ENCODE measurements around the gene GRIN2A.

DNA sequence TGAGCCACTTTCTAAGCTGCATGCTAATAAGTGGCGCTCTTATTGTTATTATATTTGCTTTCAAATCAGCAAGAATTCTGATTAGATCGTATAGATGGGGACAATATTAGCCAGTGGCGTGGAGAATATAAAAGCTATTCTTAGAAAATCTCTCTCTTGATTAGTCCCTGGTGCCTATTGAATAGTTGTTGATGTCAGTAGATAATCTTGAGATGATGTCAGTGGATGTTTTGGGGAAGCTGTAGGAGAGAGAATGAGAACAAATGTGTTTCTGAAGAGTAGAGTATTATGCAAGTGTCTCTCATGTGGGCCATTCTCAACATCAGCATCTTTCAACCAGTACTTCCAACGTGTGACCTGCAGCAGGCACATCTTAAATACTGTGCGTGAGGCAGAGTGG lies 445.7 kb downstream of the GRIN2A start:
- TF ChIP-seq CTCF (IDR thresholded peaks at IDR 0.05; ENCODE audit: low read length), result no peak
- TF ChIP-seq EZH2 (optimal IDR thresholded peaks at IDR 0.05; ENCODE audit: low read depth, low read length), result no peak
- no peak for TF ChIP-seq EZH2phosphoT487 (IDR thresholded peaks at IDR 0.05; ENCODE audit: low read length)
